Measurements from ENCODE around the gene SMPD1. TPM values are rescaled to one million over a fixed set of nuclear protein-coding genes. Genes with fewer than 3 reads are reported as not detected.

Gene SMPD1
- total and polyA plus RNA-seq, 2 of the 4 experiments (the other 2 are of a cell fraction): 19.5 to 108 TPM

DNA sequence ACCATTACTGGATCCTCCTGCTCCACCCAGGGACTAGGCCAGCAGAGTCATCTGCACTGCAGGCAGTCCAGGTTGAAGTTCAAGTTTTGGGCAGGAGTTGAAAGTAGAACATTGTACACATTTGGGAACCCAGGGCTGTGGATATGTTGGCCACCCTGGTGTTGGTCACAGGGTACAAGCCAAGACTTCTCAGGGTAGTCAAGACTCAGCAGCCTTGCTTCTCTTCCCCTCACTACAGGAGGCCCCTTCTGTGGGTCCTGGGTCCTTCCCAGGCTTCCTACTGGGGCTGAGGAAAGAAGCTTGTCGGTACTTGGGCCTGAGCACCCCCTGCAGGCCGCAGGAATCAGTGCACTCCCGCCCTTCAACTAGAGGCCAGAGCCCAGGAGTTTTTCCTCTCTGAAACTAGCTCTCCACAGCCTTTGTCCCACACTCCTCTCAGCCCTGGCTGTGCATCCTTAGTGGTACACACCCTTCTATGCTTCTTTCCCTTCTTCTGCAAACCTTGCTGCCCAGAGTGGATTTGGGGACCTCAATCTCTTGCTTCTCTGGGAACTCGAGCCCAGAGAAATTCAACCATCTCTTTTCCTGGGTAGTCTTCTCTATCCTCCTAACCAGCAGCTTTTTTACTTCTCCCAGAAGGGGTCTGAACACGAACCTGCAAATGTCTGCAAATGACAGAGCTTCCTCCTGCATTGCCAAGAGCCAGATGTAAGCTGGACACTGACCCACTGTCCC lies 53.2 kb downstream of the SMPD1 start:
- Histone ChIP-seq H3K79me1 (ENCODE audit: low read depth in 1 of 2, low read length in 2 of 2) (no peaks in the 10 kb centered on the region), H3K4me3 (ENCODE audit: insufficient read depth, low read depth, low read length) (no peak overlapping the region), H4K20me1 (ENCODE audit: insufficient read depth, low read length) (no peaks in the 10 kb centered on the region), H3K9me3 (ENCODE audit: control insufficient read depth, insufficient read depth, low read length) (no peaks in the 10 kb centered on the region), H3K4me1 (ENCODE audit: control insufficient read depth, insufficient read depth, low read length) (no peaks in the 10 kb centered on the region), H3K23ac (ENCODE audit: low read depth, low read length) (no peak overlapping the region), H3K4me2 (ENCODE audit: low read depth, low read length) (no peak overlapping the region), H2BK120ac (ENCODE audit: low read depth, low read length) (no peak overlapping the region), H4K8ac (ENCODE audit: low read depth in 2 of 2, low read length in 2 of 2) (no peak overlapping the region), H2BK15ac (ENCODE audit: low read depth, low read length) (no peak overlapping the region), H4K5ac (ENCODE audit: low read depth, low read length) (no peak overlapping the region), H3K56ac (ENCODE audit: extremely low read depth, insufficient read depth, low read length) (no peak overlapping the region), H4K91ac (ENCODE audit: insufficient read depth, low read depth, low read length) (no peak overlapping the region; the same call in 1 of the 2 replicates), H3K27ac (ENCODE audit: insufficient read depth, low read length) (no peak overlapping the region), H3K4ac (ENCODE audit: low read depth, low read length) (no peak overlapping the region), H3K18ac (ENCODE audit: low read depth, low read length) (no peak overlapping the region), H3K36me3 (ENCODE audit: control insufficient read depth, insufficient read depth, low read length) (peaks cover 2% of the 10 kb centered on the region; the same call in 1 of the 2 replicates), H2AK9ac (replicated peaks; ENCODE audit: low read depth, low read length, poor library complexity) (no peak overlapping the region), H2AFZ (replicated peaks; ENCODE audit: low read length, poor library complexity) (no peak overlapping the region), H3K9ac (ENCODE audit: low read depth, low read length) (no peak overlapping the region), H2AK5ac (ENCODE audit: low read depth, low read length) (no peak overlapping the region), H2BK5ac (ENCODE audit: low read depth, low read length, poor library complexity, severe bottlenecking) (no peak overlapping the region), H3K14ac (replicated peaks; ENCODE audit: low read depth, low read length) (no peak overlapping the region), H3K27me3 (ENCODE audit: control insufficient read depth, insufficient read depth, low read length) (no peaks in the 10 kb centered on the region), H3K9me1 (ENCODE audit: insufficient read depth, low read length) (no peaks in the 10 kb centered on the region), H2BK20ac (ENCODE audit: low read depth, low read length) (no peak overlapping the region)
- DNase-seq (peak; percentile 50), ATAC-seq (ENCODE audit: low read depth) (peak; percentile 98)
- ChIA-PET POLR2A (ENCODE audit: unreplicated experiment) (interaction anchor here (0.8 to 1.8 kb wide), 2 partner anchors 56 to 64 kb away, joined by 5 to 6 read pairs; no protein-coding TSS in a partner anchor), CTCF (interaction anchor here (0.5 to 6.7 kb wide), 13 partner anchors 9 to 213 kb away, joined by 3 to 107 read pairs (median 5); partner anchors contain the start of gene APBB1)
- in situ Hi-C loops (cut with MboI; ENCODE audit: low sequenced_read_pairs): loop anchor here (5.0 kb wide), 1 partner anchor 61 kb away; no protein-coding TSS in a partner anchor
- no TSS peak for BruUV-seq (replicated peaks)
- no peak for TF ChIP-seq MAFK (IDR thresholded peaks at IDR 0.05; ENCODE audit: low read depth, low read length)
- TF ChIP-seq, protein P1, sequence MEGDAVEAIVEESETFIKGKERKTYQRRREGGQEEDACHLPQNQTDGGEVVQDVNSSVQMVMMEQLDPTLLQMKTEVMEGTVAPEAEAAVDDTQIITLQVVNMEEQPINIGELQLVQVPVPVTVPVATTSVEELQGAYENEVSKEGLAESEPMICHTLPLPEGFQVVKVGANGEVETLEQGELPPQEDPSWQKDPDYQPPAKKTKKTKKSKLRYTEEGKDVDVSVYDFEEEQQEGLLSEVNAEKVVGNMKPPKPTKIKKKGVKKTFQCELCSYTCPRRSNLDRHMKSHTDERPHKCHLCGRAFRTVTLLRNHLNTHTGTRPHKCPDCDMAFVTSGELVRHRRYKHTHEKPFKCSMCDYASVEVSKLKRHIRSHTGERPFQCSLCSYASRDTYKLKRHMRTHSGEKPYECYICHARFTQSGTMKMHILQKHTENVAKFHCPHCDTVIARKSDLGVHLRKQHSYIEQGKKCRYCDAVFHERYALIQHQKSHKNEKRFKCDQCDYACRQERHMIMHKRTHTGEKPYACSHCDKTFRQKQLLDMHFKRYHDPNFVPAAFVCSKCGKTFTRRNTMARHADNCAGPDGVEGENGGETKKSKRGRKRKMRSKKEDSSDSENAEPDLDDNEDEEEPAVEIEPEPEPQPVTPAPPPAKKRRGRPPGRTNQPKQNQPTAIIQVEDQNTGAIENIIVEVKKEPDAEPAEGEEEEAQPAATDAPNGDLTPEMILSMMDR (conservative IDR thresholded peaks at IDR 0.05; ENCODE audit: low read depth, low read length): peak; percentile 79
- TF ChIP-seq FOS (IDR thresholded peaks at IDR 0.05; ENCODE audit: low read depth, low read length): no peak
- TF ChIP-seq, protein P2, sequence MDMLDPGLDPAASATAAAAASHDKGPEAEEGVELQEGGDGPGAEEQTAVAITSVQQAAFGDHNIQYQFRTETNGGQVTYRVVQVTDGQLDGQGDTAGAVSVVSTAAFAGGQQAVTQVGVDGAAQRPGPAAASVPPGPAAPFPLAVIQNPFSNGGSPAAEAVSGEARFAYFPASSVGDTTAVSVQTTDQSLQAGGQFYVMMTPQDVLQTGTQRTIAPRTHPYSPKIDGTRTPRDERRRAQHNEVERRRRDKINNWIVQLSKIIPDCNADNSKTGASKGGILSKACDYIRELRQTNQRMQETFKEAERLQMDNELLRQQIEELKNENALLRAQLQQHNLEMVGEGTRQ (IDR thresholded peaks at IDR 0.05; ENCODE audit: low read depth, low read length): no peak
- no peak for TF ChIP-seq POLR2A (IDR thresholded peaks at IDR 0.05; ENCODE audit: low read depth, low read length)
- TF ChIP-seq BHLHE40 (IDR thresholded peaks at IDR 0.05; ENCODE audit: low read depth, low read length): no peak
- peak; percentile 84 for TF ChIP-seq SMC3 (IDR thresholded peaks at IDR 0.05; ENCODE audit: low read depth, low read length)
- no peak for TF ChIP-seq RFX5 (IDR thresholded peaks at IDR 0.05; ENCODE audit: low read depth, low read length)
- no peak for TF ChIP-seq RCOR1 (IDR thresholded peaks at IDR 0.05; ENCODE audit: insufficient replicate concordance, low read length)
- TF ChIP-seq RAD21 (IDR thresholded peaks at IDR 0.05; ENCODE audit: low read length): peak; percentile 80
- no peak for TF ChIP-seq MXI1 (IDR thresholded peaks at IDR 0.05; ENCODE audit: borderline replicate concordance, low read depth, low read length)
- intact Hi-C loops (cut with micrococcal nuclease): loop anchor here (1.0 kb wide), 1 partner anchor 64 kb away; no protein-coding TSS in a partner anchor
- 43% methylated on average over 2 of the region's 5 CpGs; no CpG with 5 or more reads in 1 of the 2 experiments for WGBS, 2 experiments (ENCODE audit: extremely low coverage in 2 of 2, insufficient read length in 1 of 2)
- dilution Hi-C loops (cut with HindIII; ENCODE audit: low sequenced_read_pairs, unreplicated experiment): no loop called here
